SK-N-SH treated with all-trans-retinoic acid at 6 μM for 48 hours (cell line): ENCODE results near the gene APAF1.
"Not testable (repeated sequence)": the region's sequence is repeated elsewhere in the genome, so short reads cannot be mapped to it uniquely, and the experiment has no call there.

Source experiments
- ATAC-seq: fragments of 200-7000 bp; cut with Tn5 transposase; 3 replicates; pipeline ENCODE4 v1.9.1; 2020; ENCODE audit warnings: mild to moderate bottlenecking, moderate library complexity
- ARNTL ChIP-seq: fragments of 450-650 bp; formaldehyde crosslinking; IDR thresholded peaks from 2 replicates; pipeline ENCODE4 v1.5.0; 2020; ENCODE audit warnings: low read depth, mild to moderate bottlenecking, moderate library complexity, borderline replicate concordance
- BACH2 ChIP-seq: fragments of 250-450 bp; sonication (Bioruptor Pico); IDR thresholded peaks from 2 replicates; pipeline ENCODE4 v1.9.0; 2021; ENCODE audit warnings: mild to moderate bottlenecking, borderline replicate concordance
- CREB5 ChIP-seq: fragments of 250-450 bp; sonication (Bioruptor Pico); IDR thresholded peaks from 2 replicates; pipeline ENCODE4 v1.5.1; 2020; ENCODE audit warnings: low read depth, mild to moderate bottlenecking, moderate library complexity
- ESRRG ChIP-seq: fragments of 250-450 bp; sonication (Bioruptor Pico); IDR thresholded peaks from 2 replicates; pipeline ENCODE4 v1.6.1; 2021; ENCODE audit warnings: mild to moderate bottlenecking
- GLIS3 ChIP-seq: fragments of 250-450 bp; sonication (Bioruptor Pico); IDR thresholded peaks from 2 replicates; pipeline ENCODE4 v1.5.0; 2020; ENCODE audit warnings: mild to moderate bottlenecking, moderate library complexity
- ISL1 ChIP-seq: fragments of 250-450 bp; sonication (Bioruptor Pico); IDR thresholded peaks from 2 replicates; pipeline ENCODE4 v2.1.2; 2022; ENCODE audit warnings: mild to moderate bottlenecking, moderate library complexity
- OSR1 ChIP-seq: fragments of 250-450 bp; sonication (Bioruptor Pico); IDR thresholded peaks from 2 replicates; pipeline ENCODE4 v1.8.0; 2022; ENCODE audit warnings: moderate library complexity, mild to moderate bottlenecking, inconsistent platforms
- POU6F1 ChIP-seq: fragments of 250-450 bp; sonication (Bioruptor Pico); IDR thresholded peaks from 2 replicates; pipeline ENCODE4 v1.8.0; 2021; ENCODE audit warnings: low read depth, mild to moderate bottlenecking, moderate library complexity, borderline replicate concordance
- PPARA ChIP-seq: fragments of 250-450 bp; sonication (Bioruptor Pico); IDR thresholded peaks from 2 replicates; pipeline ENCODE4 v1.5.0; 2020; ENCODE audit warnings: mild to moderate bottlenecking, borderline replicate concordance
- RARB ChIP-seq: fragments of 250-450 bp; sonication (Bioruptor Pico); IDR thresholded peaks from 2 replicates; pipeline ENCODE4 v1.8.0; 2021; ENCODE audit warnings: mild to moderate bottlenecking, moderate library complexity
- SNAI2 ChIP-seq: fragments of 250-450 bp; sonication (Bioruptor Pico); IDR thresholded peaks from 2 replicates; pipeline ENCODE4 v1.5.0; 2020; ENCODE audit warnings: mild to moderate bottlenecking, moderate library complexity
- TCF4 ChIP-seq: fragments of 250-450 bp; sonication (Bioruptor Pico); IDR thresholded peaks from 2 replicates; pipeline ENCODE4 v1.8.0; 2021; ENCODE audit warnings: mild to moderate bottlenecking, moderate library complexity, borderline replicate concordance
- TOX ChIP-seq: fragments of 250-450 bp; sonication (Bioruptor Pico); IDR thresholded peaks from 2 replicates; pipeline ENCODE4 v1.8.0; 2021; ENCODE audit warnings: mild to moderate bottlenecking, moderate library complexity, borderline replicate concordance
- ZC3H10 ChIP-seq: fragments of 250-450 bp; sonication (Bioruptor Pico); IDR thresholded peaks from 2 replicates; pipeline ENCODE4 v1.5.1; 2021; ENCODE audit warnings: mild to moderate bottlenecking, moderate library complexity
- ZFP3 ChIP-seq: fragments of 250-450 bp; sonication (Bioruptor Pico); IDR thresholded peaks from 2 replicates; pipeline ENCODE4 v1.5.0; 2020; ENCODE audit warnings: mild to moderate bottlenecking, moderate library complexity
- ZFP30 ChIP-seq: fragments of 450-650 bp; formaldehyde crosslinking; IDR thresholded peaks from 2 replicates; pipeline ENCODE4 v1.5.0; 2022; ENCODE audit warnings: mild to moderate bottlenecking, moderate library complexity
- ZNF565 ChIP-seq: fragments of 450-650 bp; formaldehyde crosslinking; conservative IDR thresholded peaks from 2 replicates; pipeline ENCODE4 v1.5.0; 2020; ENCODE audit warnings: low read depth, mild to moderate bottlenecking, moderate library complexity
- ZNF70 ChIP-seq: fragments of 450-650 bp; formaldehyde crosslinking; IDR thresholded peaks from 2 replicates; pipeline ENCODE4 v1.5.0; 2020; ENCODE audit warnings: mild to moderate bottlenecking, moderate library complexity
- ZNF8 ChIP-seq: fragments of 450-650 bp; formaldehyde crosslinking; IDR thresholded peaks from 2 replicates; pipeline ENCODE4 v1.5.0; 2020; ENCODE audit warnings: mild to moderate bottlenecking, moderate library complexity
- TF ChIP-seq, protein P1 (sequence below): fragments of 250-450 bp; sonication (Bioruptor Pico); IDR thresholded peaks from 2 replicates; pipeline ENCODE4 v1.5.1; 2021; ENCODE audit warnings: mild to moderate bottlenecking, moderate library complexity
- TF ChIP-seq, protein P2 (sequence below): fragments of 250-450 bp; sonication (Bioruptor Pico); IDR thresholded peaks from 2 replicates; pipeline ENCODE4 v1.5.0; 2020; ENCODE audit warnings: mild to moderate bottlenecking, moderate library complexity

Gene APAF1

DNA sequence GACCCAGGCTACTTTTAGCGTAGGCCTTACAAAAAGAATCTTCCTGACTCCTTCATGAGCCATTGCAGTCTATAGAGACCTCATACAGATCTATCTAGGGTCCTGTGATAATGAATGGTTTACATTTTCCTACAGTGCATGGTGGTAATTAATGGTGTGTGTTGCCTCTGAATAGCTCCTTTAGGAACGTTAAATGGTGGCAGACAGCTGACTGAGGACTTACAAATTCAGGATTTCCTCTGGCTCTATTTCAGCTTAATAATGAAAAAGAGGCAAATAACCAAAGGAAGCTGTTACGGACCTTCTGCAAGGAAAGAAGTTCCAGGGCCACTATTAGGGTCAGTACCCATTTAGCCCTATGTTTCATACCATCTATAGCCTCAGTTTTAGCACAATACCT is 5.6 kb upstream of the APAF1 start:
- TF ChIP-seq TCF4 (CRISPR knock-in tag): no peak
- TF ChIP-seq ZC3H10 (CRISPR knock-in tag): no peak
- no peak for TF ChIP-seq OSR1 (CRISPR knock-in tag)
- TF ChIP-seq ISL1 (CRISPR knock-in tag): no peak
- no peak for TF ChIP-seq BACH2 (CRISPR knock-in tag)
- no peak for TF ChIP-seq ZFP3 (CRISPR knock-in tag)
- TF ChIP-seq SNAI2 (CRISPR knock-in tag): no peak
- no peak for TF ChIP-seq ZNF8 (CRISPR knock-in tag)
- no peak for TF ChIP-seq GLIS3 (CRISPR knock-in tag)
- TF ChIP-seq, protein P1, sequence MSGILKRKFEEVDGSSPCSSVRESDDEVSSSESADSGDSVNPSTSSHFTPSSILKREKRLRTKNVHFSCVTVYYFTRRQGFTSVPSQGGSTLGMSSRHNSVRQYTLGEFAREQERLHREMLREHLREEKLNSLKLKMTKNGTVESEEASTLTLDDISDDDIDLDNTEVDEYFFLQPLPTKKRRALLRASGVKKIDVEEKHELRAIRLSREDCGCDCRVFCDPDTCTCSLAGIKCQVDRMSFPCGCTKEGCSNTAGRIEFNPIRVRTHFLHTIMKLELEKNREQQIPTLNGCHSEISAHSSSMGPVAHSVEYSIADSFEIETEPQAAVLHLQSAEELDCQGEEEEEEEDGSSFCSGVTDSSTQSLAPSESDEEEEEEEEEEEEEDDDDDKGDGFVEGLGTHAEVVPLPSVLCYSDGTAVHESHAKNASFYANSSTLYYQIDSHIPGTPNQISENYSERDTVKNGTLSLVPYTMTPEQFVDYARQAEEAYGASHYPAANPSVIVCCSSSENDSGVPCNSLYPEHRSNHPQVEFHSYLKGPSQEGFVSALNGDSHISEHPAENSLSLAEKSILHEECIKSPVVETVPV (CRISPR knock-in tag): no peak
- ATAC-seq: no peak

DNA sequence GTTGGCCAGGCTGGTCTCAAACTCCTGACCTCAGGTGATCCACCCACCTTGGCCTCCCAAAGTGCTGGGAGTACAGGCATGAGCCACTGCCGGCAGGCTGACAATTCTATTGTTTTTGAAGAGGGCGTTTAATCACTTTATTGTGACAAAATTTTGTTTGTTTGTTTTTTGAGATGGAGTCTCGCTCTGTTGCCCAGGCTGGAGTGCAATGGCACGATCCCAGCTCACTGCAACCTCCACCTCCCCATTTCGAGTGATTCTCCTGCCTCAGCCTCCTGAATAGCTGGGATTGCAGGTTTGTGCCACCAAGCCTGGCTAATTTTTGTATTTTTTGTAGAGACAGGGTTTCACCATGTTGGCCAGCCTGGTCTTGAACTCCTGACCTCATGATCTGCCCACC is 2.3 kb upstream of the APAF1 start:
- ATAC-seq: not testable (repeated sequence)

DNA sequence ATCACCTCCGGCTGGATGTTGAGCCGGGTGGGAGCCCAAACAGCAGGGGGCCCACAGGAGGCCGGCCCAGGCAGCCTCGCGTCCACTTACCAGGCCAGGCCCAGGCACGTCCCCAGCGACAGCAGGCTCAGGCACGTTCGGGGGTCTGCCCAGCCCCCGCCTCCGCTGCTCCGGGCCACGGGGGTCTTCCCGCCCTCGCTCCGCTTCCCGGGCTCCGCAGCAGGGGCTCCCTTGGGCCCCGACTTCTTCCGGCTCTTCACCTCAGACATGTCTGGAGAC is 718 bp upstream of the APAF1 start:
- peak; percentile 56 for ATAC-seq
- TF ChIP-seq GLIS3 (CRISPR knock-in tag) (no peak), ARNTL (CRISPR knock-in tag) (no peak), ZFP3 (CRISPR knock-in tag) (no peak), SNAI2 (CRISPR knock-in tag) (no peak), RARB (no peak), ESRRG (no peak), ZNF565 (CRISPR knock-in tag) (no peak), TCF4 (CRISPR knock-in tag) (no peak), TOX (CRISPR knock-in tag) (no peak), POU6F1 (CRISPR knock-in tag) (no peak), CREB5 (CRISPR knock-in tag) (no peak), BACH2 (CRISPR knock-in tag) (no peak), PPARA (no peak), ZC3H10 (CRISPR knock-in tag) (no peak), ZFP30 (CRISPR knock-in tag) (no peak)
- TF ChIP-seq, protein P1 (CRISPR knock-in tag): no peak
- TF ChIP-seq, protein P2, sequence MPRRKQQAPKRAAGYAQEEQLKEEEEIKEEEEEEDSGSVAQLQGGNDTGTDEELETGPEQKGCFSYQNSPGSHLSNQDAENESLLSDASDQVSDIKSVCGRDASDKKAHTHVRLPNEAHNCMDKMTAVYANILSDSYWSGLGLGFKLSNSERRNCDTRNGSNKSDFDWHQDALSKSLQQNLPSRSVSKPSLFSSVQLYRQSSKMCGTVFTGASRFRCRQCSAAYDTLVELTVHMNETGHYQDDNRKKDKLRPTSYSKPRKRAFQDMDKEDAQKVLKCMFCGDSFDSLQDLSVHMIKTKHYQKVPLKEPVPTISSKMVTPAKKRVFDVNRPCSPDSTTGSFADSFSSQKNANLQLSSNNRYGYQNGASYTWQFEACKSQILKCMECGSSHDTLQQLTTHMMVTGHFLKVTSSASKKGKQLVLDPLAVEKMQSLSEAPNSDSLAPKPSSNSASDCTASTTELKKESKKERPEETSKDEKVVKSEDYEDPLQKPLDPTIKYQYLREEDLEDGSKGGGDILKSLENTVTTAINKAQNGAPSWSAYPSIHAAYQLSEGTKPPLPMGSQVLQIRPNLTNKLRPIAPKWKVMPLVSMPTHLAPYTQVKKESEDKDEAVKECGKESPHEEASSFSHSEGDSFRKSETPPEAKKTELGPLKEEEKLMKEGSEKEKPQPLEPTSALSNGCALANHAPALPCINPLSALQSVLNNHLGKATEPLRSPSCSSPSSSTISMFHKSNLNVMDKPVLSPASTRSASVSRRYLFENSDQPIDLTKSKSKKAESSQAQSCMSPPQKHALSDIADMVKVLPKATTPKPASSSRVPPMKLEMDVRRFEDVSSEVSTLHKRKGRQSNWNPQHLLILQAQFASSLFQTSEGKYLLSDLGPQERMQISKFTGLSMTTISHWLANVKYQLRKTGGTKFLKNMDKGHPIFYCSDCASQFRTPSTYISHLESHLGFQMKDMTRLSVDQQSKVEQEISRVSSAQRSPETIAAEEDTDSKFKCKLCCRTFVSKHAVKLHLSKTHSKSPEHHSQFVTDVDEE: no peak

DNA sequence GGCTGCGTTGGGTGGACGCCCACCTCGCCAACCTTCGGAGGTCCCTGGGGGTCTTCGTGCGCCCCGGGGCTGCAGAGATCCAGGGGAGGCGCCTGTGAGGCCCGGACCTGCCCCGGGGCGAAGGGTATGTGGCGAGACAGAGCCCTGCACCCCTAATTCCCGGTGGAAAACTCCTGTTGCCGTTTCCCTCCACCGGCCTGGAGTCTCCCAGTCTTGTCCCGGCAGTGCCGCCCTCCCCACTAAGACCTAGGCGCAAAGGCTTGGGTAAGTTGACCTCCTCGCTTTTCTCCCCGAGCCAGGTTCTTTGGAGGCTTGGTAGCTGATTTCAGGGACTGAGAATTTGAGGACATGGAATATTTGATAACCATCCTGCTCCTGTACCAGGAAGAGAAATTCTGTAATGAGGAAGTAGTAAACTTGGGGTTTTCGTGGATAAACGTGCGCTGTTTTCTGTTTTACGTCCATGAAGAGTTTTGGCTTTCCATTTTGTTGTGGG is 530 bp downstream of the APAF1 start:
- ATAC-seq: peak; percentile 18
- TF ChIP-seq ISL1 (CRISPR knock-in tag) (no peak), PPARA (no peak), ZNF70 (CRISPR knock-in tag) (no peak), ZFP30 (CRISPR knock-in tag) (no peak), ZC3H10 (CRISPR knock-in tag) (no peak), ARNTL (CRISPR knock-in tag) (no peak), POU6F1 (CRISPR knock-in tag) (no peak), GLIS3 (CRISPR knock-in tag) (no peak), RARB (no peak), TCF4 (CRISPR knock-in tag) (no peak)
- TF ChIP-seq, protein P2: no peak
